K562 (cell line): Measurements from ENCODE around the gene SLC1A5. TPM values are rescaled to one million over a fixed set of nuclear protein-coding genes. Genes with fewer than 3 reads are reported as not detected.

ENCODE experiments used
- DDX20 ChIP-seq: fragments of 450-650 bp; IDR thresholded peaks from 2 replicates; pipeline ENCODE4 v1.6.1; 2016; ENCODE audit warnings: missing genetic modification characterization, low read depth, mild to moderate bottlenecking, missing compliant biosample characterization, moderate library complexity
- ZNF518B ChIP-seq: fragments of 250-450 bp; sonication (Bioruptor Pico); IDR thresholded peaks from 2 replicates; pipeline ENCODE4 v1.5.0; 2021; ENCODE audit warnings: mild to moderate bottlenecking, moderate library complexity
- ZNF609 ChIP-seq: sonication (generic); formaldehyde crosslinking; IDR thresholded peaks from 2 replicates; pipeline ENCODE4 v1.8.1; 2023; ENCODE audit warnings: missing genetic modification reagents, mild to moderate bottlenecking, borderline replicate concordance
- polyA plus RNA-seq, 8 experiments: library from polyadenylated mRNA; depleted of rRNA in 4 of 8; stranded (reverse) in 5 of 8; unstranded in 3 of 8; fragments of >200 nt; fragmentation: Nextera tagmentation in 2 of 8; fragmentation: Illumina TruSeq in 1 of 8; extraction: Ambion mirVana in 2 of 8; extraction: Trizol in 1 of 8; gene quantifications; 2 replicates each; pipeline versions ENCODE4 v1.2.1 to v1.2.3, GENCODE V29; 2011 to 2014; ENCODE audit warnings: inconsistent platforms in 1 of 8, missing spikeins in 1 of 8
- total RNA-seq, 7 experiments: library from RNA; depleted of rRNA in 6 of 7; stranded (reverse); fragments of >200 nt in 6 of 7; fragmentation: Illumina TruSeq in 2 of 7; extraction: Trizol in 2 of 7; gene quantifications; 2 replicates each; pipeline versions ENCODE4 v1.2.1 to v1.2.3, GENCODE V29; 2011 to 2021; ENCODE audit warnings: low replicate concordance in 1 of 7

The SLC1A5 gene
- total and polyA plus RNA-seq, 9 of the 15 experiments (the other 6 are each of a cell fraction or from before 2014, with no cell fraction given) = 31.2 to 417 (median 134) TPM

GRCh38 chr19:46825731-46826055 lies 37.3 kb upstream of the SLC1A5 start (continued):
- TF ChIP-seq ZNF518B (CRISPR knock-in tag) (no peak), ZNF609 (no peak), DDX20 (tag) (no peak)
